HepG2 (cell line): ENCODE results near the gene ASPM. TPM values are rescaled to one million over a fixed set of nuclear protein-coding genes. Genes with fewer than 3 reads are reported as not detected.
A peak's percentile ranks its signal among the peaks of the same experiment; 100 is the strongest.

Experiments
- ATF3 ChIP-seq: sonication (generic); formaldehyde crosslinking; IDR thresholded peaks from 2 replicates; pipeline ENCODE4 v1.4.0; 2020; ENCODE audit warnings: missing genetic modification reagents
- CREM ChIP-seq, 2 experiments: sonication (generic) in 1 of 2; formaldehyde crosslinking in 1 of 2; IDR thresholded peaks; 2 replicates each; pipeline versions ENCODE4 v1.4.0 to v1.6.1; 2016 to 2020; ENCODE audit warnings: antibody characterized with exemption in 1 of 2, mild to moderate bottlenecking in 1 of 2, missing genetic modification reagents in 1 of 2
- GATA4 ChIP-seq: sonication (generic); IDR thresholded peaks from 2 replicates; pipeline ENCODE4 v1.6.1; 2016; ENCODE audit warnings: antibody characterized with exemption, low read depth, borderline replicate concordance
- HMGA1 ChIP-seq: sonication (generic); formaldehyde crosslinking; conservative IDR thresholded peaks from 2 replicates; pipeline ENCODE4 v1.4.0; 2020; ENCODE audit warnings: missing genetic modification reagents
- HOXA3 ChIP-seq: sonication (generic); formaldehyde crosslinking; IDR thresholded peaks from 2 replicates; pipeline ENCODE4 v1.5.0; 2020; ENCODE audit warnings: missing genetic modification reagents
- HOXA7 ChIP-seq: sonication (generic); formaldehyde crosslinking; IDR thresholded peaks from 2 replicates; pipeline ENCODE4 v1.8.1; 2022; ENCODE audit warnings: mild to moderate bottlenecking, missing genetic modification reagents, moderate library complexity
- KDM3A ChIP-seq: IDR thresholded peaks from 2 replicates; pipeline ENCODE4 v1.6.1; 2018; ENCODE audit warnings: low read depth, missing compliant biosample characterization
- KDM4B ChIP-seq: sonication (generic); formaldehyde crosslinking; IDR thresholded peaks from 2 replicates; pipeline ENCODE4 v1.4.0; 2020; ENCODE audit warnings: missing genetic modification reagents
- MAX ChIP-seq: IDR thresholded peaks from 2 replicates; pipeline ENCODE4 v1.6.1; 2012; ENCODE audit warnings: inconsistent platforms
- MEF2D ChIP-seq: sonication (generic); formaldehyde crosslinking; IDR thresholded peaks from 2 replicates; pipeline ENCODE4 v1.5.1; 2020; ENCODE audit warnings: mild to moderate bottlenecking, missing genetic modification reagents
- MLLT10 ChIP-seq: sonication (generic); formaldehyde crosslinking; IDR thresholded peaks from 2 replicates; pipeline ENCODE4 v1.4.0; 2020; ENCODE audit warnings: missing genetic modification reagents
- MYNN ChIP-seq: sonication (generic); formaldehyde crosslinking; IDR thresholded peaks from 2 replicates; pipeline ENCODE4 v1.4.0; 2020; ENCODE audit warnings: mild to moderate bottlenecking, low read depth, missing genetic modification reagents
- NR2F2 ChIP-seq: IDR thresholded peaks from 2 replicates; pipeline ENCODE4 v1.6.1; 2012; ENCODE audit warnings: low read depth, inconsistent platforms, borderline replicate concordance
- SP2 ChIP-seq: sonication (generic); formaldehyde crosslinking; IDR thresholded peaks from 2 replicates; pipeline ENCODE4 v1.5.1; 2020; ENCODE audit warnings: mild to moderate bottlenecking, missing genetic modification reagents
- THAP7 ChIP-seq: sonication (generic); formaldehyde crosslinking; IDR thresholded peaks from 2 replicates; pipeline ENCODE4 v1.8.1; 2023; ENCODE audit warnings: mild to moderate bottlenecking, missing genetic modification reagents
- ZNF264 ChIP-seq: sonication (generic); formaldehyde crosslinking; IDR thresholded peaks from 2 replicates; pipeline ENCODE4 v1.4.0; 2020; ENCODE audit warnings: missing genetic modification reagents
- ZNF329 ChIP-seq: sonication (generic); formaldehyde crosslinking; IDR thresholded peaks from 2 replicates; pipeline ENCODE4 v1.9.0; 2021; ENCODE audit warnings: low read depth, mild to moderate bottlenecking, missing genetic modification reagents
- ZNF503 ChIP-seq: sonication (generic); formaldehyde crosslinking; IDR thresholded peaks from 2 replicates; pipeline ENCODE4 v1.4.0; 2020; ENCODE audit warnings: missing genetic modification reagents
- ZNF646 ChIP-seq: sonication (generic); formaldehyde crosslinking; IDR thresholded peaks from 2 replicates; pipeline ENCODE4 v1.9.0; 2021; ENCODE audit warnings: mild to moderate bottlenecking, missing genetic modification reagents
- ZNF792 ChIP-seq: IDR thresholded peaks from 2 replicates; pipeline ENCODE4 v1.6.1; 2016
- polyA plus RNA-seq, 8 experiments: library from polyadenylated mRNA; depleted of rRNA in 3 of 8; stranded (reverse) in 7 of 8; unstranded in 1 of 8; fragments of >200 nt; fragmentation: Illumina TruSeq in 4 of 8; extraction: Trizol in 4 of 8; gene quantifications; 2 replicates each; pipeline versions ENCODE4 v1.2.1 to v1.2.3, GENCODE V29; 2011 to 2016; ENCODE audit warnings: low read depth in 4 of 8, missing spikeins in 1 of 8, mixed read lengths in 1 of 8; ENCODE audit not compliant: insufficient read depth in 1 of 8
- total RNA-seq, 5 experiments: library from RNA; depleted of rRNA; stranded (reverse); fragments of >200 nt; fragmentation: Illumina TruSeq; extraction: Trizol; gene quantifications; 2 replicates each; pipeline ENCODE4 v1.2.3, GENCODE V29; 2016; ENCODE audit warnings: low read depth in 1 of 5

ASPM gene
- total and polyA plus RNA-seq, 2 of the 13 experiments (the other 11 are each of a cell fraction or from before 2014, with no cell fraction given) = 7.7 to 29.1 TPM

GRCh38 chr1:197173571-197174507 lies 27.4 kb upstream of the ASPM start (continued):
- TF ChIP-seq HOXA7 (CRISPR knock-in tag) (no peak), ATF3 (0 out of 2 replicates have a peak, but pooled peaks have one; percentile 48), NR2F2 (peak; percentile 94), MEF2D (0 out of 2 replicates have a peak, but pooled peaks have one; percentile 33), MYNN (no peak), THAP7 (CRISPR knock-in tag) (no peak), KDM4B (CRISPR knock-in tag) (0 out of 2 replicates have a peak, but pooled peaks have one; percentile 48), ZNF264 (CRISPR knock-in tag) (0 out of 2 replicates have a peak, but pooled peaks have one; percentile 48), ZNF646 (no peak), MLLT10 (CRISPR knock-in tag) (no peak), GATA4 (peak; percentile 89), ZNF792 (0 out of 2 replicates have a peak, but pooled peaks have one; percentile 33), KDM3A (CRISPR knock-in tag) (0 out of 2 replicates have a peak, but pooled peaks have one; percentile 46), MAX (0 out of 2 replicates have a peak, but pooled peaks have one; percentile 21), ZNF329 (CRISPR knock-in tag) (no peak), SP2 (CRISPR knock-in tag) (no peak), HOXA3 (CRISPR knock-in tag) (0 out of 2 replicates have a peak, but pooled peaks have one; percentile 19), ZNF503 (CRISPR knock-in tag) (no peak), HMGA1 (CRISPR knock-in tag) (no peak), CREM (IDR thresholded peaks at IDR 0.05) (peak; percentile 63; the same call in 1 of the 2 replicates), CREM (CRISPR knock-in tag; IDR thresholded peaks at IDR 0.05) (no peak)
